ENCODE data around the gene ARFGEF3. TPM values are rescaled to one million over a fixed set of nuclear protein-coding genes. Genes with fewer than 3 reads are reported as not detected.

ARFGEF3 gene
- total and polyA plus RNA-seq, 11 donors: 0.58 to 11.9 (median 2.5) TPM

DNA sequence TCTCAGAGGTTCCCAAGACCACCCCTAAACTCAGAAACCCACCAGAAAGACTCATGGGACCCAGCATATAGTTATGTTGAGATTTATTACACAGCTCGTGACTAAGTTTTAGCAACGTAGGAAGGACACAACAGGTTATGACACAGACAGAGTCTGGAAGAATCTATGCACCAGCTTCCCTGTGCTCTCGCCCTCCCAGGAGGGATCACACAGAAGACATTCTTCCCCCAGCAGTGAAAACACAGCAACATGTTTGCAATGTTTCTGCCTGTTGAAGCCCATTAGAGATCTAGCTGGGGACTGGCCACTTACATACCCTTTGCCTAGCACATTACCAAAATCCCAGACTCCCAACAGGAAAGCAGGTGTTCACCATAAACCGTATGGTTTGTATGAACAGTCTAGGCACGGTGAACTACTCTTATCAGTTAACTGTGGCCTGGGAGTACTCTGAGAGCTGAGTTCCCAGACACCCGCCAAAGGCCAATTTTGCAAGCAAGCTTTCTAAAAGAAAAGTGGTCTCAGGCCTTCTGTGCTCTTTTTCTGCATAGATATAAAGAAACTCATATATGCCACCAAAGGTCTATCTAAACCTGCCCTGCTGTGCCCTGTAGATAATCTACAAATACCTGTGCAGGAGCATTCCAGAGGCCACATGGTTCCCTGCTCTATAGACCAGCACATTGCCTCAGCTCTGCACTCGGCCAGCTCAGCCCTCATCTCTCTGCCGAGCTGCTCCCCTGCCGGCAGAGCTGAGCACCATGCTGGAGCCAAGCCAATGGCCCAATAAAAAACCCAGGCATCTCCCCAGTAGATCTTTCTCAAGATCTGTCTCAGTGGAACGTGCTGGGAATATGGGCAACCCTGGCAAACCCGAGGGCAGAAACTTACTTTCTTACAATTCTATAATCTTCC, 146.3 kb downstream of the ARFGEF3 start:
- Histone ChIP-seq H3K9me3 (no peaks in the 10 kb centered on the region), H3K36me3 (no peaks in the 10 kb centered on the region), H3K4me1 (peaks cover 0 to 18% (median 0%) of the 10 kb centered on the region in 12 donors), H3K27me3 (no peaks in the 10 kb centered on the region), H3K27ac (peak overlapping the region in 10 of 12 donors; percentile 6 to 89 (median 61)), H3K4me3 (no peak overlapping the region)
- intact Hi-C loops (cut with DNase I): loop anchor here in 4 of 10 donors (2.0 to 5.0 kb wide), 2 partner anchors 94 to 97 kb away; partner anchors contain the start of gene HEBP2 (in 4 of the 4)
- WGBS, 4 donors: 48 to 56% (median 51%) methylated on average over 10 to 11 of the region's 11 CpGs
- ATAC-seq: peak; percentile 80 to 92 (median 88)
- peak; percentile 19 to 67 (median 53) for DNase-seq
- TF ChIP-seq, protein P1, sequence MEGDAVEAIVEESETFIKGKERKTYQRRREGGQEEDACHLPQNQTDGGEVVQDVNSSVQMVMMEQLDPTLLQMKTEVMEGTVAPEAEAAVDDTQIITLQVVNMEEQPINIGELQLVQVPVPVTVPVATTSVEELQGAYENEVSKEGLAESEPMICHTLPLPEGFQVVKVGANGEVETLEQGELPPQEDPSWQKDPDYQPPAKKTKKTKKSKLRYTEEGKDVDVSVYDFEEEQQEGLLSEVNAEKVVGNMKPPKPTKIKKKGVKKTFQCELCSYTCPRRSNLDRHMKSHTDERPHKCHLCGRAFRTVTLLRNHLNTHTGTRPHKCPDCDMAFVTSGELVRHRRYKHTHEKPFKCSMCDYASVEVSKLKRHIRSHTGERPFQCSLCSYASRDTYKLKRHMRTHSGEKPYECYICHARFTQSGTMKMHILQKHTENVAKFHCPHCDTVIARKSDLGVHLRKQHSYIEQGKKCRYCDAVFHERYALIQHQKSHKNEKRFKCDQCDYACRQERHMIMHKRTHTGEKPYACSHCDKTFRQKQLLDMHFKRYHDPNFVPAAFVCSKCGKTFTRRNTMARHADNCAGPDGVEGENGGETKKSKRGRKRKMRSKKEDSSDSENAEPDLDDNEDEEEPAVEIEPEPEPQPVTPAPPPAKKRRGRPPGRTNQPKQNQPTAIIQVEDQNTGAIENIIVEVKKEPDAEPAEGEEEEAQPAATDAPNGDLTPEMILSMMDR (IDR thresholded peaks at IDR 0.05): peak in 6 of 12 donors; percentile 17 to 45 (median 34)
- no peak for TF ChIP-seq POLR2A (IDR thresholded peaks at IDR 0.05)

DNA sequence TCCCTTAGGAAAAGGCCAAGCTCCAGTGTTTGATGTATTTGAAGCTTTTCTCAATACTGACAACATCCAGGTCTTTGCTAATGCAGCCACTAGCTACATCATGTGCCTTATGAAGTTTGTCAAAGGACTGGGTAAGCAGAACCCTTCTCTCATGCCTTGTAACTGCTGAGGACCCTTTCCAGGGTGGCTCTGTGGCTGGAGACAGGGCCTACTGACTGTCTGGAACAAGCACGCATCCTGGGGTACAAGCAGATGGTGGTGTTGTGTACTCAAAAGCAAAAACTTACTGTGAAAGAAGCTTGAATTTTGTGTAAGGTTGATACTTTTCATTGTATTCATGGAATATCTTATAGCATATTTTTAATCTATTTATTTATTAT, 147.0 kb downstream of the ARFGEF3 start:
- 96 to 100% (median 98%) methylated on average over 1 of the region's 1 CpG for WGBS, 4 donors
- no peak for DNase-seq
- intact Hi-C loops (cut with DNase I): loop anchor here in 3 of 10 donors (5.0 kb wide), 1 partner anchor 94 kb away; the partner anchor contains the start of gene HEBP2 (in 3 of the 3)

DNA sequence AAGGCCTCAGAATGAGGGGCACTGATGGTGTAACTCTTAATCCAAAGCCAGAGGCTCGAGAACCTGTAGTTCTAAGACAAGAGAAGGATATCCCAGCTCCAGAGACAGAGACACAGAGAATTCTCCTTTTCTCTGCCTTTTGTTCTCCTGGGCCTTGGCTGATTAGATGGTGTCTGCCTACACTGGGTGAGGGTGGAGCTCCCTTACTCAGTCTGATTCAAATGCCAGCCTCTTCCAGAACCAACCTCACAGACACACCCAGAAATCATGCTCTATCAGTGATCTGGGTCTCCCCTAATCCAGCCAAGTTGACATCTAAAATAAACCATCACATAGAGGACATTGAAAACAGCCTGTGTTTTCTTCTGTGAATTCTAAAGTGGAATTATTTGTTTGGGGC, 148.0 kb downstream of the ARFGEF3 start:
- Histone ChIP-seq H3K9me3 (no peaks in the 10 kb centered on the region), H3K4me1 (peaks cover 0 to 18% (median 0%) of the 10 kb centered on the region in 12 donors), H3K4me3 (no peak overlapping the region), H3K27ac (no peak overlapping the region), H3K27me3 (no peaks in the 10 kb centered on the region), H3K36me3 (no peaks in the 10 kb centered on the region)
- intact Hi-C loops (cut with DNase I): loop anchor here in 3 of 10 donors (5.0 kb wide), 1 partner anchor 93 kb away; the partner anchor contains the start of gene HEBP2 (in 3 of the 3)
- ATAC-seq: no peak
- WGBS, 4 donors: 88 to 100% (median 94%) methylated on average over 1 of the region's 1 CpG
- no peak for DNase-seq
- TF ChIP-seq, protein P1 (IDR thresholded peaks at IDR 0.05): no peak
- no peak for TF ChIP-seq POLR2A (IDR thresholded peaks at IDR 0.05)

More for the DNA sequence above, 147.0 kb downstream of the ARFGEF3 start:
- Histone ChIP-seq H3K36me3 (no peaks in the 10 kb centered on the region), H3K9me3 (no peaks in the 10 kb centered on the region), H3K27ac (peak overlapping the region in 2 of 12 donors; percentile 43 to 76), H3K27me3 (no peaks in the 10 kb centered on the region), H3K4me1 (peaks cover 0 to 18% (median 0%) of the 10 kb centered on the region in 12 donors), H3K4me3 (no peak overlapping the region)
- ATAC-seq: no peak
- TF ChIP-seq, protein P1 (IDR thresholded peaks at IDR 0.05): no peak
- no peak for TF ChIP-seq POLR2A (IDR thresholded peaks at IDR 0.05)

DNA sequence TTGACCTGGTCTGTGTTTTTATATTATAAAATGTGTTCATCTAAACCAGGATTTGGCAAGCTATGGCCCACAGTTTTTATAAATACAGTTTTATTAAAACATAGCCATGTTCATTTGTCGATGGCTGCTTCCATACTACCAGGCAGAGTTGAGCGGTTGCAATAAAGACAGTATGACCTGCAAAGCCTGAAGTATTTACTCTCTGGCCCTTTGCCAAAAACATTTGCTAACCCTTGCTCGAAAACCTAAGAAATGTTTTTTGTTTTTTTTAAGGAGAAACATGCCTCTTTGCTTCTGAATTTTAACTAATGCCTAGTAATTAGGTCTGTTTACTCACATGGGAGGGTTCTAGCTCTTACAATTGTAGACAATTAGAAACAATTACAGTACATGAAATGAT, 148.6 kb downstream of the ARFGEF3 start:
- no peak overlapping the region for H3K4me3 ChIP-seq
- no peaks in the 10 kb centered on the region for H3K9me3 ChIP-seq
- peaks cover 0 to 18% (median 0%) of the 10 kb centered on the region in 12 donors for H3K4me1 ChIP-seq
- no peaks in the 10 kb centered on the region for H3K27me3 ChIP-seq
- no peak for ATAC-seq
- no peaks in the 10 kb centered on the region for H3K36me3 ChIP-seq
- H3K27ac ChIP-seq: no peak overlapping the region
- intact Hi-C loops (cut with DNase I): no loop called here
- DNase-seq: no peak
- WGBS, 4 donors: 77 to 84% (median 80%) methylated on average over 3 of the region's 3 CpGs
- TF ChIP-seq, protein P1 (IDR thresholded peaks at IDR 0.05): no peak
- TF ChIP-seq POLR2A (IDR thresholded peaks at IDR 0.05): no peak

All from heart left ventricle (tissue), 16 donors.